Measurements from ENCODE around the gene NPY4R. TPM values are rescaled to one million over a fixed set of nuclear protein-coding genes. Genes with fewer than 3 reads are reported as not detected.

Gene NPY4R
- 30.1 to 46.1 TPM (median 41.4 TPM) in 5 replicates for total RNA-seq (2022; extraction: Qiagen RNA extraction)

GRCh38 chr10:46465765-46466164 lies at the start of gene NPY4R:
TSS of gene NPY4R (minus strand) at chr10:46465958. CDS start at chr10:46462635, 3,323 bp downstream.

Other genes starting within 250 kb of the NPY4R start
- 0.17 to 0.39 TPM (median 0.24 TPM) in 3 of 5 replicates, not detected in the others for gene ANTXRL, start 179.0 kb downstream of the NPY4R start, total RNA-seq (2022; extraction: Qiagen RNA extraction)
- gene ANXA8L1, start 90.2 kb downstream of the NPY4R start, total RNA-seq (2022; extraction: Qiagen RNA extraction): 98.3 to 132 TPM (median 114 TPM) in 5 replicates
- 25.5 to 44.5 TPM (median 40.5 TPM) in 5 replicates for gene GPRIN2, start 90.7 kb upstream of the NPY4R start, total RNA-seq (2022; extraction: Qiagen RNA extraction)
- 2.3 to 4.1 TPM (median 2.4 TPM) in 5 replicates for gene SYT15, start 113.2 kb upstream of the NPY4R start, total RNA-seq (2022; extraction: Qiagen RNA extraction)

All from A549 treated with Mapracorat at 1 μM for 4 hours (cell line).